GM23338 (cell line): ENCODE measurements around the gene UNC13D. TPM values are rescaled to one million over a fixed set of nuclear protein-coding genes. Genes with fewer than 3 reads are reported as not detected.

Experiments
- ATAC-seq: fragments of 200-7000 bp; cut with Tn5 transposase; 3 replicates; pipeline ENCODE4 v1.9.1; 2020
- DNase-seq: peaks from one replicate; pipeline ENCODE4 v3.0.0-alpha.2; 2015; ENCODE audit warnings: low spot score
- H2AFZ ChIP-seq: fragments of 200-600 bp; sonication (generic); 2 replicates; pipeline ENCODE4 v1.8.0; 2016; ENCODE audit warnings: antibody characterized with exemption, mild to moderate bottlenecking, moderate library complexity
- H3F3A ChIP-seq: fragments of 200-600 bp; sonication (generic); replicated peaks from 2 replicates; pipeline ENCODE4 v1.8.0; 2017; ENCODE audit warnings: antibody characterized with exemption, mixed run types, low read depth
- H3K27ac ChIP-seq: fragments of 200-600 bp; sonication (generic); 2 replicates; pipeline ENCODE4 v1.6.1; 2016; ENCODE audit warnings: low read depth
- H3K27me3 ChIP-seq: fragments of 200-600 bp; sonication (generic); 2 replicates; pipeline ENCODE4 v1.8.0; 2016; ENCODE audit warnings: mild to moderate bottlenecking, mixed run types, moderate library complexity; ENCODE audit not compliant: insufficient read depth
- H3K36me3 ChIP-seq: fragments of 200-600 bp; sonication (generic); 2 replicates; pipeline ENCODE4 v1.8.0; 2016; ENCODE audit warnings: mild to moderate bottlenecking; ENCODE audit not compliant: insufficient read depth
- H3K4me1 ChIP-seq: fragments of 200-600 bp; sonication (generic); 2 replicates; pipeline ENCODE4 v1.8.0; 2016; ENCODE audit warnings: mild to moderate bottlenecking, moderate library complexity; ENCODE audit not compliant: insufficient read depth
- H3K4me2 ChIP-seq: fragments of 200-600 bp; sonication (generic); 2 replicates; pipeline ENCODE4 v1.7.1; 2017; ENCODE audit warnings: mixed run types
- H3K4me3 ChIP-seq: fragments of 200-600 bp; sonication (generic); 2 replicates; pipeline ENCODE4 v1.6.1; 2016; ENCODE audit warnings: mixed run types
- H3K79me2 ChIP-seq: fragments of 200-600 bp; sonication (generic); replicated peaks from 2 replicates; pipeline ENCODE4 v1.8.0; 2017; ENCODE audit warnings: mild to moderate bottlenecking; ENCODE audit not compliant: insufficient read depth
- H3K9me2 ChIP-seq: fragments of 200-600 bp; sonication (generic); 2 replicates; pipeline ENCODE4 v1.8.0; 2017; ENCODE audit not compliant: insufficient read depth
- H4K20me1 ChIP-seq: fragments of 200-600 bp; sonication (generic); replicated peaks from 2 replicates; pipeline ENCODE4 v1.8.0; 2017; ENCODE audit warnings: mild to moderate bottlenecking; ENCODE audit not compliant: insufficient read depth
- H3K27ac Mint-ChIP-seq: 2 replicates; pipeline ENCODE4 v1.8.0; 2020; ENCODE audit warnings: inconsistent platforms, mild to moderate bottlenecking, moderate library complexity, mixed read lengths
- H3K27me3 Mint-ChIP-seq: 3 replicates; pipeline ENCODE4 v1.8.0; 2022; ENCODE audit warnings: low read depth, mild to moderate bottlenecking, moderate library complexity, mixed read lengths, inconsistent platforms; ENCODE audit not compliant: insufficient read depth, poor library complexity
- H3K36me3 Mint-ChIP-seq: 3 replicates; pipeline ENCODE4 v1.8.0; 2021; ENCODE audit warnings: low read depth, mild to moderate bottlenecking, inconsistent platforms, moderate library complexity, mixed read lengths
- H3K4me1 Mint-ChIP-seq: 3 replicates; pipeline ENCODE4 v1.8.0; 2020; ENCODE audit warnings: mild to moderate bottlenecking, inconsistent platforms, mixed read lengths
- H3K4me3 Mint-ChIP-seq: 3 replicates; pipeline ENCODE4 v1.8.0; 2021; ENCODE audit warnings: moderate library complexity, mild to moderate bottlenecking, inconsistent platforms, mixed read lengths
- H3K9me3 Mint-ChIP-seq: 3 replicates; pipeline ENCODE4 v1.8.0; 2020; ENCODE audit warnings: moderate library complexity, mild to moderate bottlenecking, inconsistent platforms, mixed read lengths
- polyA plus RNA-seq: library from polyadenylated mRNA; unstranded; fragments of >200 nt; fragmentation: Nextera tagmentation; extraction: Ambion mirVana; gene quantifications from 2 replicates; pipeline ENCODE4 v1.2.1, GENCODE V29; 2016
- total RNA-seq: library from RNA; depleted of rRNA; stranded (reverse); fragments of >200 nt; shearing (Covaris generic); gene quantifications from 2 replicates; pipeline ENCODE4 v1.2.3, GENCODE V29; 2014
- TF ChIP-seq, protein P1 (sequence below): IDR thresholded peaks from one replicate; pipeline ENCODE4 v1.6.1; 2018; ENCODE audit warnings: antibody characterized with exemption; ENCODE audit not compliant: unreplicated experiment
- TF ChIP-seq, protein P2 (sequence below), 2 experiments: fragments of 200-600 bp in 1 of 2; sonication (generic) in 1 of 2; conservative IDR thresholded peaks; 2 replicates each; pipeline versions ENCODE4 v1.5.1 to v1.6.1; 2016 to 2017; ENCODE audit warnings: antibody characterized with exemption in 2 of 2, low read depth in 2 of 2, mild to moderate bottlenecking in 2 of 2, moderate library complexity in 1 of 2

The UNC13D gene
- total and polyA plus RNA-seq, 2 experiments from 2014 or later, result 5.9 to 10.8 TPM

DNA sequence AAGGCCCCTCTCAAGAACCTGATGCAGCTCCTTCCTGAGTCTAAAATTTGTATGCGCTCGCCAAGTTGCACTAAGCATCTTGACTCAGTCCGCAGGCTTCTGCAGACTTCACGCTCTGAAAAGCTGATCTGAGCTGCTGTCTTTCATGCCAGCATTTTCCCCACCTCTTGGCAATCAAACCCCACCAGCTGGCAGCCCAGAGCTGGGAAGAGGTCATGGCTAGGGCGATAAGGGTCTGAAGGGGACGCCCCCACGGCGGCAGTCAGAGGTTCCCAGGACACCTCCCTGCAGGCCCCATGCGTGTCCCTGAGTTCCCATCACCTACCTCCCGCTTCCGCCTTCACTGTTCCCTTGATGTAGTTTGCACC lies 5.1 kb upstream of the UNC13D start (continued):
- TF ChIP-seq, protein P1, sequence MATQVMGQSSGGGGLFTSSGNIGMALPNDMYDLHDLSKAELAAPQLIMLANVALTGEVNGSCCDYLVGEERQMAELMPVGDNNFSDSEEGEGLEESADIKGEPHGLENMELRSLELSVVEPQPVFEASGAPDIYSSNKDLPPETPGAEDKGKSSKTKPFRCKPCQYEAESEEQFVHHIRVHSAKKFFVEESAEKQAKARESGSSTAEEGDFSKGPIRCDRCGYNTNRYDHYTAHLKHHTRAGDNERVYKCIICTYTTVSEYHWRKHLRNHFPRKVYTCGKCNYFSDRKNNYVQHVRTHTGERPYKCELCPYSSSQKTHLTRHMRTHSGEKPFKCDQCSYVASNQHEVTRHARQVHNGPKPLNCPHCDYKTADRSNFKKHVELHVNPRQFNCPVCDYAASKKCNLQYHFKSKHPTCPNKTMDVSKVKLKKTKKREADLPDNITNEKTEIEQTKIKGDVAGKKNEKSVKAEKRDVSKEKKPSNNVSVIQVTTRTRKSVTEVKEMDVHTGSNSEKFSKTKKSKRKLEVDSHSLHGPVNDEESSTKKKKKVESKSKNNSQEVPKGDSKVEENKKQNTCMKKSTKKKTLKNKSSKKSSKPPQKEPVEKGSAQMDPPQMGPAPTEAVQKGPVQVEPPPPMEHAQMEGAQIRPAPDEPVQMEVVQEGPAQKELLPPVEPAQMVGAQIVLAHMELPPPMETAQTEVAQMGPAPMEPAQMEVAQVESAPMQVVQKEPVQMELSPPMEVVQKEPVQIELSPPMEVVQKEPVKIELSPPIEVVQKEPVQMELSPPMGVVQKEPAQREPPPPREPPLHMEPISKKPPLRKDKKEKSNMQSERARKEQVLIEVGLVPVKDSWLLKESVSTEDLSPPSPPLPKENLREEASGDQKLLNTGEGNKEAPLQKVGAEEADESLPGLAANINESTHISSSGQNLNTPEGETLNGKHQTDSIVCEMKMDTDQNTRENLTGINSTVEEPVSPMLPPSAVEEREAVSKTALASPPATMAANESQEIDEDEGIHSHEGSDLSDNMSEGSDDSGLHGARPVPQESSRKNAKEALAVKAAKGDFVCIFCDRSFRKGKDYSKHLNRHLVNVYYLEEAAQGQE, result no peak

GRCh38 chr17:75848523-75849278 lies 4.5 kb upstream of the UNC13D start:
- Mint-ChIP-seq H3K36me3 (peaks cover 57% of the 10 kb centered on the region), H3K4me3 (no peak overlapping the region; the same call in 2 of the 3 replicates), H3K4me1 (peaks cover 14% of the 10 kb centered on the region), H3K9me3 (no peaks in the 10 kb centered on the region), H3K27me3 (peaks cover 12% of the 10 kb centered on the region), H3K27ac (peak overlapping the region; percentile 90)
- Histone ChIP-seq H3K4me1 (peaks cover 10% of the 10 kb centered on the region), H4K20me1 (0 out of 2 replicates have a peak, but pooled peaks cover 3% of the 10 kb centered on the region), H2AFZ (no peak overlapping the region), H3K9me2 (no peaks in the 10 kb centered on the region), H3K79me2 (peaks cover 9% of the 10 kb centered on the region), H3K36me3 (peaks cover 15% of the 10 kb centered on the region; the same call in 1 of the 2 replicates), H3K27me3 (no peaks in the 10 kb centered on the region), H3K27ac (peak overlapping the region; percentile 80), H3K4me2 (no peak overlapping the region), H3K4me3 (no peak overlapping the region), H3F3A (peaks cover 17% of the 10 kb centered on the region)
- ATAC-seq, result peak; percentile 48
- TF ChIP-seq, protein P2, sequence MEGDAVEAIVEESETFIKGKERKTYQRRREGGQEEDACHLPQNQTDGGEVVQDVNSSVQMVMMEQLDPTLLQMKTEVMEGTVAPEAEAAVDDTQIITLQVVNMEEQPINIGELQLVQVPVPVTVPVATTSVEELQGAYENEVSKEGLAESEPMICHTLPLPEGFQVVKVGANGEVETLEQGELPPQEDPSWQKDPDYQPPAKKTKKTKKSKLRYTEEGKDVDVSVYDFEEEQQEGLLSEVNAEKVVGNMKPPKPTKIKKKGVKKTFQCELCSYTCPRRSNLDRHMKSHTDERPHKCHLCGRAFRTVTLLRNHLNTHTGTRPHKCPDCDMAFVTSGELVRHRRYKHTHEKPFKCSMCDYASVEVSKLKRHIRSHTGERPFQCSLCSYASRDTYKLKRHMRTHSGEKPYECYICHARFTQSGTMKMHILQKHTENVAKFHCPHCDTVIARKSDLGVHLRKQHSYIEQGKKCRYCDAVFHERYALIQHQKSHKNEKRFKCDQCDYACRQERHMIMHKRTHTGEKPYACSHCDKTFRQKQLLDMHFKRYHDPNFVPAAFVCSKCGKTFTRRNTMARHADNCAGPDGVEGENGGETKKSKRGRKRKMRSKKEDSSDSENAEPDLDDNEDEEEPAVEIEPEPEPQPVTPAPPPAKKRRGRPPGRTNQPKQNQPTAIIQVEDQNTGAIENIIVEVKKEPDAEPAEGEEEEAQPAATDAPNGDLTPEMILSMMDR (conservative IDR thresholded peaks at IDR 0.05; ENCODE audit: low read depth in 2 of 2), result peak; percentile 88 to 91
- TF ChIP-seq, protein P1, result no peak
- DNase-seq, result peak; percentile 96
